ENCODE measurements around the gene TTN.

Gene TTN

GRCh38 chr2:178830451-178830850 lies 23.2 kb upstream of the TTN start:
- Histone ChIP-seq H3K36me3 (ENCODE audit: control insufficient read depth, insufficient read depth, low read length) (no peaks in the 10 kb centered on the region), H3K23ac (ENCODE audit: low read length) (no peak overlapping the region), H3K4me1 (ENCODE audit: control insufficient read depth, low read depth, low read length) (peaks cover 3% of the 10 kb centered on the region), H3K4me2 (ENCODE audit: low read length) (no peak overlapping the region), H2BK120ac (ENCODE audit: low read depth, low read length) (no peak overlapping the region), H3K4me3 (ENCODE audit: low read length) (no peak overlapping the region), H3K56ac (ENCODE audit: low read length) (no peak overlapping the region), H3K27ac (ENCODE audit: low read depth, low read length) (peak overlapping the region; percentile 17), H3K79me1 (ENCODE audit: low read length) (no peaks in the 10 kb centered on the region), H2BK5ac (ENCODE audit: low read length) (peak overlapping the region; percentile 12), H3K9ac (ENCODE audit: low read length) (no peak overlapping the region), H2BK15ac (replicated peaks; ENCODE audit: low read depth) (no peak overlapping the region), H3K18ac (ENCODE audit: low read length) (no peak overlapping the region), H4K8ac (ENCODE audit: low read depth, low read length) (no peak overlapping the region), H3K27me3 (ENCODE audit: insufficient read depth, low read length, poor library complexity) (no peaks in the 10 kb centered on the region), H3K79me2 (ENCODE audit: control insufficient read depth, insufficient read depth, low read length) (no peaks in the 10 kb centered on the region), H3K4ac (ENCODE audit: low read depth, low read length) (no peak overlapping the region), H2AK5ac (ENCODE audit: low read length) (no peak overlapping the region), H4K5ac (ENCODE audit: low read length) (no peak overlapping the region)
- DNase-seq = peak; percentile 83
- WGBS (ENCODE audit: extremely low coverage, insufficient coverage, low lambda C conversion rate) = no CpG with 5 or more reads among the region's 2 CpGs

- Histone ChIP-seq H4K5ac (ENCODE audit: low read length) (no peak overlapping the region), H3K79me2 (ENCODE audit: control insufficient read depth, insufficient read depth, low read length) (no peaks in the 10 kb centered on the region), H3K23ac (ENCODE audit: low read length) (no peak overlapping the region), H3K27ac (ENCODE audit: low read depth, low read length) (no peak overlapping the region), H3K56ac (ENCODE audit: low read length) (no peak overlapping the region), H4K8ac (ENCODE audit: low read depth, low read length) (no peak overlapping the region), H3K4me1 (ENCODE audit: control insufficient read depth, low read depth, low read length) (peaks cover 3% of the 10 kb centered on the region), H2BK120ac (ENCODE audit: low read depth, low read length) (no peak overlapping the region), H3K18ac (ENCODE audit: low read length) (no peak overlapping the region), H2BK15ac (replicated peaks; ENCODE audit: low read depth) (no peak overlapping the region), H3K27me3 (ENCODE audit: insufficient read depth, low read length, poor library complexity) (no peaks in the 10 kb centered on the region), H3K9ac (ENCODE audit: low read length) (no peak overlapping the region), H3K4me3 (ENCODE audit: low read length) (no peak overlapping the region), H2BK5ac (ENCODE audit: low read length) (no peak overlapping the region), H3K4me2 (ENCODE audit: low read length) (no peak overlapping the region), H3K79me1 (ENCODE audit: low read length) (no peaks in the 10 kb centered on the region), H3K36me3 (ENCODE audit: control insufficient read depth, insufficient read depth, low read length) (no peaks in the 10 kb centered on the region), H2AK5ac (ENCODE audit: low read length) (no peak overlapping the region), H3K4ac (ENCODE audit: low read depth, low read length) (no peak overlapping the region)
- no CpG with 5 or more reads among the region's 3 CpGs for WGBS (ENCODE audit: extremely low coverage, insufficient coverage, low lambda C conversion rate)
- no peak for DNase-seq
Observed at GRCh38 chr2:178829981-178830380, 22.8 kb upstream of the TTN start.

DNA sequence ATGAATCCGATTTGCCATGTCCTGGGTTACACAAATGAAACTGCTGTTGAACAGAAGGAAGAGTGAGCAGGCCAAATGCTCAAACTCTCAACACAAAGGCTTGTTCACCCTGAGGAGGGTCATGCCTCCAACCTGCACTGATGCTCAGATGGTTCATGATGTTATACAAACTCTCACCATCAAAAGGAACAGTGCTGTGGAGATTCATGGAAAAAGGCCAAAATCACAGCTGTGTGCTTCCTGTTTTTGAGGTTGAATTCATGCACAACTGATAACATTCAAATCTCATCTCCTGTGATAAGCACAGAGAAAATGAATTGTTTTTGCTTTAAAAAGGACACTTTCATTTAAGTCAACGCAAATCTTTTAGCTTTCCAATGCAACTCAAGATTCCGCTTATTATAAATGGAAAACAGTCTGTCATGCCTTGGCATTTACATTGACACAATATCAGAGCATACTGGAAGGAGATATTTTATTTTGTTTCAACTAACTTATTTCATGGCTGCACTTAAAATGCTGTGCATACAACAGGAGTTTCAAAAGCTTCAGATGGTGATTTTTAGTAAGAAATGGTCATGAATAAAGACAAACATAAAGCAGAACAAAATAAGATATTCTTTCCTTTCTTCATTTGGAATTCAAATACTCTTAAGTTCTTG lies 22.2 kb upstream of the TTN start:
- Histone ChIP-seq H2BK120ac (ENCODE audit: low read depth, low read length) (no peak overlapping the region), H3K79me1 (ENCODE audit: low read length) (no peaks in the 10 kb centered on the region), H4K5ac (ENCODE audit: low read length) (no peak overlapping the region), H2AK5ac (ENCODE audit: low read length) (no peak overlapping the region), H3K18ac (ENCODE audit: low read length) (no peak overlapping the region), H3K4me3 (ENCODE audit: low read length) (no peak overlapping the region), H3K27ac (ENCODE audit: low read depth, low read length) (no peak overlapping the region), H3K56ac (ENCODE audit: low read length) (peak overlapping the region; percentile 43), H3K9ac (ENCODE audit: low read length) (no peak overlapping the region), H3K4me2 (ENCODE audit: low read length) (no peak overlapping the region), H3K4ac (ENCODE audit: low read depth, low read length) (no peak overlapping the region), H2BK15ac (replicated peaks; ENCODE audit: low read depth) (no peak overlapping the region), H4K8ac (ENCODE audit: low read depth, low read length) (no peak overlapping the region), H3K79me2 (ENCODE audit: control insufficient read depth, insufficient read depth, low read length) (no peaks in the 10 kb centered on the region), H2BK5ac (ENCODE audit: low read length) (peak overlapping the region; percentile 40), H3K36me3 (ENCODE audit: control insufficient read depth, insufficient read depth, low read length) (no peaks in the 10 kb centered on the region), H3K23ac (ENCODE audit: low read length) (no peak overlapping the region), H3K27me3 (ENCODE audit: insufficient read depth, low read length, poor library complexity) (no peaks in the 10 kb centered on the region), H3K4me1 (ENCODE audit: control insufficient read depth, low read depth, low read length) (peaks cover 3% of the 10 kb centered on the region)
- no CpG with 5 or more reads among the region's 3 CpGs for WGBS (ENCODE audit: extremely low coverage, insufficient coverage, low lambda C conversion rate)
- DNase-seq = peak; percentile 21

DNA sequence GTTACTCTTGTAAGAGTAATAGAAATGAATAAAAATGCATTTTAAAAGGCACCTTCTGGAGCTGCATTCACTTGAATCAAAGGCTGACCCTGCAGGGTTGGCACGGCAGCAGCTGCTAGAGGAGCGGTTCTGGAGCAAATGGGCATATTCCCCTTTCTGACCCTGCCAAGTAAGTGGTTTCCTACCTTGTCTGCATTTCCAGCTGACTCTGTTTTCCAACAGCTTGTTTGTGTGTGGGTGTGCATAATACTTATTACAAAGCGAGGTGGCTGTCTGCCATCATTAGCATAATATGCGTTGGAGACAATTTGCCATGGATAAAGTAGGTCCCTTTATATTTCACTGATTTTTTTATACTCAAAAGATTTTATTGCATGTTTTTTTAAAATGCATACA lies 21.3 kb upstream of the TTN start:
- no peak overlapping the region for H3K9ac ChIP-seq (ENCODE audit: low read length)
- no CpG with 5 or more reads among the region's 4 CpGs for WGBS (ENCODE audit: extremely low coverage, insufficient coverage, low lambda C conversion rate)
- no peaks in the 10 kb centered on the region for H3K79me2 ChIP-seq (ENCODE audit: control insufficient read depth, insufficient read depth, low read length)
- no peak overlapping the region for H3K56ac ChIP-seq (ENCODE audit: low read length)
- no peak overlapping the region for H4K5ac ChIP-seq (ENCODE audit: low read length)
- no peak overlapping the region for H2AK5ac ChIP-seq (ENCODE audit: low read length)
- no peak overlapping the region for H2BK120ac ChIP-seq (ENCODE audit: low read depth, low read length)
- no peaks in the 10 kb centered on the region for H3K36me3 ChIP-seq (ENCODE audit: control insufficient read depth, insufficient read depth, low read length)
- H3K23ac ChIP-seq (ENCODE audit: low read length) = no peak overlapping the region
- H3K27ac ChIP-seq (ENCODE audit: low read depth, low read length) = no peak overlapping the region
- no peak for DNase-seq
- H3K4me2 ChIP-seq (ENCODE audit: low read length) = no peak overlapping the region
- no peaks in the 10 kb centered on the region for H3K79me1 ChIP-seq (ENCODE audit: low read length)
- H2BK15ac ChIP-seq (replicated peaks; ENCODE audit: low read depth) = no peak overlapping the region
- H3K4ac ChIP-seq (ENCODE audit: low read depth, low read length) = no peak overlapping the region
- H2BK5ac ChIP-seq (ENCODE audit: low read length) = peak overlapping the region; percentile 17
- H3K4me3 ChIP-seq (ENCODE audit: low read length) = no peak overlapping the region
- H3K4me1 ChIP-seq (ENCODE audit: control insufficient read depth, low read depth, low read length) = peaks cover 3% of the 10 kb centered on the region
- H3K18ac ChIP-seq (ENCODE audit: low read length) = no peak overlapping the region
- H3K27me3 ChIP-seq (ENCODE audit: insufficient read depth, low read length, poor library complexity) = no peaks in the 10 kb centered on the region
- no peak overlapping the region for H4K8ac ChIP-seq (ENCODE audit: low read depth, low read length)

DNA sequence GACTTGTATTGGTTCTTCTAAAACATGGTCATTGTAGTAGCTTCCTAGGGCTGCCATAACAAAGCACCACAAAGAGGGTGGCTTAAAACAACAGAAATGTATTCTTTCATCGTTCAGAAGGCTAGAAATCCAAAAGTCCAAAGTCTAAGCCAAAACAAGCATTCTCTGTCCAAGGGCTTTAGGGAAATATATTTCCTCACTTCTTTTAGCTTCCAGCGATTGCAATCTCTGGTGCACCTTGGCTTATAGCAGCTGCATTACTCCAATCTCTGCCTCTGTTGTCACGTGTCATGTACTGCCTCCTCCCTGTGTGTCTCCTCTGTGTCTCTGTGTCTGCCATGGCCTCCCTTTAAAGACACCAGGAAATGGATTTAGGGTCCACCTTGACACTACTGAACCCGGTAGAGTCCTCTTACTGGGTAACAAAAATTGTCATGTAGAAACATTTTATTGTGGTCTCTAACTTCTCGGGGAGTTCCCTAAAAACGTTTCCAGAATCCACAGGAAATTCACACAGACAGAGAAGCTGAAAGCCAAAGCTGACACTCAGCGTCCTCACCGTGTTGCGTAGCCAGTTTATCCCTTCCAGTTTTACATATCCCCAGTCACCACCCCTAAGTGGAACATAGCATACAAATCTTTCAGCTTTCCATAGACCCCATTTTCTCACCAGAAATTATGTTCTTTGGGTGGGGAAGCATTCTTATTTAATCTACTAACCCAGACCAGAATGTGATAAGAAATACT lies 20.7 kb upstream of the TTN start:
- DNase-seq = no peak
- Histone ChIP-seq H2AK5ac (ENCODE audit: low read length) (no peak overlapping the region), H3K36me3 (ENCODE audit: control insufficient read depth, insufficient read depth, low read length) (no peaks in the 10 kb centered on the region), H3K79me2 (ENCODE audit: control insufficient read depth, insufficient read depth, low read length) (no peaks in the 10 kb centered on the region), H3K27ac (ENCODE audit: low read depth, low read length) (no peak overlapping the region), H3K4me3 (ENCODE audit: low read length) (no peak overlapping the region), H3K18ac (ENCODE audit: low read length) (no peak overlapping the region), H3K79me1 (ENCODE audit: low read length) (no peaks in the 10 kb centered on the region), H2BK15ac (replicated peaks; ENCODE audit: low read depth) (peak overlapping the region; percentile 4), H3K4me2 (ENCODE audit: low read length) (no peak overlapping the region), H3K4ac (ENCODE audit: low read depth, low read length) (peak overlapping the region; percentile 3), H2BK120ac (ENCODE audit: low read depth, low read length) (peak overlapping the region; percentile 36), H4K5ac (ENCODE audit: low read length) (no peak overlapping the region), H3K27me3 (ENCODE audit: insufficient read depth, low read length, poor library complexity) (no peaks in the 10 kb centered on the region), H2BK5ac (ENCODE audit: low read length) (no peak overlapping the region), H3K56ac (ENCODE audit: low read length) (peak overlapping the region; percentile 25), H4K8ac (ENCODE audit: low read depth, low read length) (no peak overlapping the region), H3K9ac (ENCODE audit: low read length) (no peak overlapping the region), H3K4me1 (ENCODE audit: control insufficient read depth, low read depth, low read length) (peaks cover 3% of the 10 kb centered on the region), H3K23ac (ENCODE audit: low read length) (no peak overlapping the region)
- no CpG with 5 or more reads among the region's 9 CpGs for WGBS (ENCODE audit: extremely low coverage, insufficient coverage, low lambda C conversion rate)
